ENCODE results near the gene ANAPC5.
"Not testable (repeated sequence)": the region's sequence is repeated elsewhere in the genome, so short reads cannot be mapped to it uniquely, and the experiment has no call there.

The ANAPC5 gene

DNA sequence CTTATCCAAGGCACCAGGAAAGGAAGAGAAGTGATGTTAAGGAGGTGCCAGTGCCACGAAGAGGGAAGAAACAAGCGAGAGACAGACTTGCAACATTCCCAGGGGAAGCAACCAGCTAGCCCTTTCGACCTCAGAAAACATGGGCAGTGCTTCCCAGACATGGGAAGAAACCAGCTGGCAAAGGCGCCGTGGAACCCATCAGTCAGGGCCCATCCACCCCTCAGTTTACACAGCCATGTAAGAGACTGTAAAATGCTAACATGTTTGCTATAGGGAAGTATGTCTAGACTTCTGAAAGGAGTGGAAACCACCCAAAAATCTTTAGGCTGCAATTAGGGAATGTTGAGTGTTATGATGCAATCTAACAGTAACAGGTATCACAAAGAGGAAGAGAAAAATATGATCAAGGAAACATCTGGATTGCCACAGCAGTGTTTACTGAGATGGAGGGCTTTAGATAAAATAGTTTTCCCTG lies 26.3 kb downstream of the ANAPC5 start:
- H3K4me3 ChIP-seq (ENCODE audit: low read depth, low read length) = no peak overlapping the region
- DNase-seq (ENCODE audit: low read depth) = no peak

DNA sequence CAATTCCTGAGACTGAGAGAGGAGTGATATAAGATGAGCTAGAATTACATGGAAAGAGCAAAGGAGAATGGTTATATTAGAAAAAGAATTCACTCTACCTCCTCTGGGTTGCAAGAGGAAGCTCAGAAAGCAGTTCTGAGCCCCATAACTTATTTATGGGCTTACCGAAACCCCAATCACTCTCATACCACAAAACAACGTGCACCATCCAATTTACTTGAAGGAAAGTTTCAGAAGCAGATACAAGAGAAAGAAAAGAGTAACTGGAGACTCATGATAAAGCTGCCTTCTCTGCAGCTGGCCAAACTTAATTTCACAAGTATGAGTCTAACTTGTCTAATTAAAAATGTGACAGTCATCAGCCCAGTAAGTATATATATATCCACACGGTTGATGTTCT lies 28.3 kb downstream of the ANAPC5 start:
- no peak for DNase-seq (ENCODE audit: low read depth)
- no peak overlapping the region for H3K4me3 ChIP-seq (ENCODE audit: low read depth, low read length)

DNA sequence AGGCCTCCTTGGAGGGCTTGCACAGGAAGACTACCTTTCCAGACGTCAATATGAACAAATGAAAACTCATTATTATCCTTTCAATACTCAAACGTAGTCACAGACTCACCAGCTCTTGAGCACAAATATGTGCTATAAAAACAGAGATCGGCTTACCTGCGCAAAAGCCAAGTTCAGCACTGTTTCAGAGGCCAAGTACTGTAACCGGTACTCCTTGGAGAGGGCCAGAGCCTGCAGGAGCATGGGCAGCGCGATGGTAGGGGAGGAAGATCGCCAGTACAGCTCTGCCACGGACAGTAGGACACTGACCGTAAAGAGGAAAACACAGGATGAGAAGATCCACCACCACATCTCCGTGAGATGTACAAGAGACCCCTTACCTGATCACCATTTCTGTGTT lies 34.1 kb downstream of the ANAPC5 start:
- DNase-seq (ENCODE audit: low read depth) = no peak
- H3K4me3 ChIP-seq (ENCODE audit: low read depth, low read length) = no peak overlapping the region

DNA sequence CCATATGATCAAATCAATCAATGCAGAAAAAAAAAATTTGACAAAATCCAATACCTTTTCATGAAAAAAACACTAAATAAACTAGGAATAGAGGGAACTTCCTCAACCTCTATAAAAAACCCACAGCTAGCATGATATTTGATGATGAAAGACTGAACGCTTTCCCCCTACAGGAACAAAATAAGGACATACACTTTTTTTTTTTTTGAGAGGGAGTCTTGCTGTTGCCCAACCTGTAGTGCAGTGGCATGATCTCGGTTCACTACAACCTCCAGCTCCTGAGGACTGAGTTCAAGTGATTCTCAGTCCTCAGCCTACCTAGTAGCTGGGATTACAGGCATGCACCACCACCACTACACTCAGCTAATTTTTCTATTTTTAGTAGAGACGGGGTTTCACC lies 37.8 kb downstream of the ANAPC5 start:
- H3K4me3 ChIP-seq (ENCODE audit: low read depth, low read length) = no peak overlapping the region
- DNase-seq (ENCODE audit: low read depth) = no peak

DNA sequence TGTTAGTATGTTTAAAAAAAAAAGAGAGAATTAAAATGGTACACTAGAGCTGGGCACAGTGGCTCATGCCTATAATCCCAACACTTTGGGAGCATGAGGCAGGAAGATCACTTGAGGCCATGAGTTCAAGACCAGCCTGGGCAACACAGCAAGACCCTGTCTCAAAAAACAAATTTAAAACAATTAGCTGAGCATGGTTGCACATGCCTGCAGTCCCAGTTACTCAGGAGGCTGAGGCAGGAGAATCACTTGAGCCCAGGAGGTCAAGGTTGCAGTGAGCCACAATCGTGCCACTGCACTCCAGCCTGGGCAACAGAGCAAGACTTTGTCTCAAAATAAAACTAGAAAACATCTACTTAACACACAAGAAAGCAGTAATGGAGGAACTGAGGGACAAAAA lies 42.0 kb downstream of the ANAPC5 start:
- not testable (repeated sequence) for H3K4me3 ChIP-seq (ENCODE audit: low read depth, low read length); DNase-seq (ENCODE audit: low read depth)

DNA sequence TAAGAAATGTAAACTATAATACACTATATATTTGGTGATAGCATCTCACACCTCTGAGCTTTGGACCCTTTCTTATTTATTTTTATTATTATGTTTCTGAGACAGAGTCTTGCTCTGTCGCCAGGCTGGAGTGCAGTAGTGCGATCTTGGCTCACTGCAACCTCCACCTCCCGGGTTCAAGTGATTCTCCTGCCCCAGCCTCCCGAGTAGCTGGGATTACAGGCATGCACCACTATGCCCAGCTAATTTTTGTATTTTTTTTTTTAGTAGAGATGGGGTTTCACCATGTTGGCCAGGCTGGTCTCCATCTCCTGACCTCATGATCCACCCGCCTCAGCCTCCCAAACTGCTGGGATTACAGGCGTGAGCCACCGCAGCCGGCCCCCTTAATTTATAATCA lies 44.8 kb downstream of the ANAPC5 start:
- not testable (repeated sequence) for DNase-seq (ENCODE audit: low read depth); H3K4me3 ChIP-seq (ENCODE audit: low read depth, low read length)

DNA sequence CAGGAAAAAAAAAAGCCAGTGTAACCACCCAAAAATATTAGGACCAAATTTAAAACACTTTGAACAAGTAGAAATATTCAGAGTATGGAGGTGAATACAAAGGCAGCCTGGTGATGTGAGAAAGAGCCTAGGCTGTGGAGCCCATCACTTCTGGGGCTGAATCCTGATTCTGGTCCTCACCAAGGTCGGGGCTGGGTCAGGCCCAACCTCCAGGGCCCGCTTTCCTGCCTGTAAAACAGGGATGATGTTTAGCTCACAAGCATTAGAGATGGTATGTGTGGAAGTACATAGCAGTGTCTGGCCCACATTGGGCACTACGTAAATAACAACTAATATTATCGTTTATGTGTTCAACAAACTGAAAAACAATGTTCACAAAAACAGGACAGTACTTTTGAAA lies 47.9 kb downstream of the ANAPC5 start:
- no peak for DNase-seq (ENCODE audit: low read depth)
- H3K4me3 ChIP-seq (ENCODE audit: low read depth, low read length) = no peak overlapping the region

DNA sequence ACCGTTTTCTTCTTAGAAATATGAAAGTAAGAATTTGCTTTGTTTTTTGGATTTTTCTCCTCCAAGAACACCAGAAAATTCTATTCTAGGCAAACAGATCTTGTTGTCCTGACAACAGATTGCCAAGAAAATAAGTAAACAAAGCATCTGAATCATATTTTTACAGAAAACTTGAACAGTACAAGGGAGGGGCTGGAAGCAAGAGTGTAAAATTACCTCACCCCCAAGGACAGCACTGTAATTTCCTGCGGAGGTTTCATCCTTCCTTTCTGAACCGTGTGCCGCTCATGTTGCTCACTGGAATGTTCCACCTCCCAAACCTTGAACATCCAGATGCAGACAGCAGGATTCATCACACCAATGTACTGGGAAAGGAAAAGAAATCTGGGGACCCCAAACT lies 50.3 kb downstream of the ANAPC5 start:
- no peak for DNase-seq (ENCODE audit: low read depth)
- no peak overlapping the region for H3K4me3 ChIP-seq (ENCODE audit: low read depth, low read length)

DNA sequence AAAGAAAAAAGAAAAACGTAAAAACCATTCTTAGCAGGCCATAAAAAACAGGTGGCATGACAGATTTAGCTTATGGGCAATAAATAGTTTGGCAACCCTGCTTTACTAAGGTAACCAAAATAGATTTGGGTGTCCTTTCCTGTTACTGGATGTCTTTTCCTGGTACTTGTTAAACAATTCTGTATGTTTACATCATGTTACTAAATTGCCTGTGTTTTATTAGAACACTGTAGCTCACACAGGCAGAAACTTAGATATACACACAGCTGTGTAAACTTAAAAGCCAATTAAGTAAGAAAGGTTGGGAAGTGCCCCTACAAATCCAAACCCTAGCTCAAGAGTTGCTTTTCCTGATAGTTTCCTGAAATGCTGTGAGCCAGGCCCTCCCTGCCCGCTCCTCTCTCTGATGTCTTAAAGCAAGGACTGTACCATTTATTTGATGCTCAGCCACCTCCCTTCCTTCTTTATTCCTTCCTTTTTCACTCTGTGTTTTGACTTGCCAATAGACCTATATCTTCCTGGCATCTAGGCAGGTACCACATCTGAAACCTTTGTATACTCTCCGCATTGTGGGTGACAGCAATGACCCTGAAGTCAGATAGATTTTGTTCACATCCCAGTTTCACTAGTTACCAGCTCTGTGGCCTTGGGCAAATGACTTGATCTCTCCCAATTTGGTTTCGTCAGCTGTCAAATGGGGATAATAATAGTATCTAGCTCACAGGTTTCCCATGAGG lies 52.0 kb downstream of the ANAPC5 start:
- H3K4me3 ChIP-seq (ENCODE audit: low read depth, low read length) = no peak overlapping the region
- no peak for DNase-seq (ENCODE audit: low read depth)

DNA sequence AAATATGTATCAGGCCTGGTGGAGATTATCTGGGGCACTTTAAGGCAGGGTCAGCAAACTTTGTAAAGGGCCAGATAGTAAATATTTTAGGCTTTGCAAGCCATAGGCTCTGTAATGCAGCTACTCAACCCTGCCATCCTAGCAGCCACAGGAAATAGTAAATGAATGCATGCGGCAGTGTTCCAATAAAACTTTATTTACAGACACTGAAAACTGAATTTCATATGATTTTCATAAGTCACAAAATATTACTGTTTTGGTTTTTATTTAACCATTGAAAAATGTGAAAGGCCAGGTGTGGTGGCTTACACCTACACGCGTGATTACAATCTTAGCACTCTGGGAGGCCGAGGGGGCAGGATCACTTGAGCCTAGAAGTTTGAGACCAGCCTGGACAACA lies 52.5 kb downstream of the ANAPC5 start:
- DNase-seq (ENCODE audit: low read depth) = no peak

DNA sequence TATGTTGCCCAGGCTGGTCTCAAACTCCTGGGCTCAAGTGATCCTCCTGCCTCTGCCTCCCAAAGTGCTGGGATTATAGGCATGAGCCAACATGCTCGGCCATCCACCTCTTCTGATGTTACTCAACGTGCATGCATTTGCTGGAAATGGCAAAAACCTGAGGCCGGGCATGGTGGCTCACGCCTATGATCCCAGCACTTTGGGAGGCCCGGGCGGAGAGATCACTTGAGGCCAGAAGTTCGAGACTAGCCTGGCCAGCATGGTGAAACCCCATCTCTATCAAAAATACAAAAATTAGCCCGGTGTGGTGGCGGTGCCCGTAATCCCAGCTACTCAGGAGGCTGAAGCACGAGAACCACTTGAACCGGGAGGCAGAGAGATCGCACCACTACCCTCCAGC lies 53.8 kb downstream of the ANAPC5 start:
- not testable (repeated sequence) for H3K4me3 ChIP-seq (ENCODE audit: low read depth, low read length); DNase-seq (ENCODE audit: low read depth)

More for the DNA sequence above, 52.5 kb downstream of the ANAPC5 start:
- no peak overlapping the region for H3K4me3 ChIP-seq (ENCODE audit: low read depth, low read length)

DNA sequence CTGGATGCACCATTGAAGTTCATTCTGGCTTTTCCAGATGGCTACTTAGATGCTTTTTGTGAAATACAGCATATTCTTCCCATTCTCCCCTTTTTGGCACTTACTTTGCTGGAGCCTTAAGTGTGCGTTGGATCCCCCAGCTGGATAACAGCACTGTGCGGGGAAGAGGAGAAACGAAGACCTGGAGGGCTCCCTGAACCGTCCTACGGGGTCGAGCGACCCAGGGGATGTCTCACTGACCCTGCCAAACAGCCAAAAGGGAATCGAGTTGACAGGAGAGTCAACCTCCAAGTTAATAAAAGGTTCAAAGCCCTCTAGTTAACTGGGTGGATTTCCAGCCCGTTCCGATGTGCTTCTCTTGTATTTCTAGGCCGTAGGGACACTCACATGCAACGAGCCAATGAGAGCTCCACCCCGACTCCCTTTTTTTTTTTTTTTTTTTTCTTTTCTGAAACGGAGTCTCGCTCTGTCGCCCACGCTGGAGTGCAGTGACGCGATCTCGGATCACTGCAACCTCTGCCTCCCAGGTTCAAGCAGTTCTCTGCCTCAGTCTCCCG lies 54.7 kb downstream of the ANAPC5 start:
- peak overlapping the region; percentile 76 for H3K4me3 ChIP-seq (ENCODE audit: low read depth, low read length)
- no peak for DNase-seq (ENCODE audit: low read depth)

DNA sequence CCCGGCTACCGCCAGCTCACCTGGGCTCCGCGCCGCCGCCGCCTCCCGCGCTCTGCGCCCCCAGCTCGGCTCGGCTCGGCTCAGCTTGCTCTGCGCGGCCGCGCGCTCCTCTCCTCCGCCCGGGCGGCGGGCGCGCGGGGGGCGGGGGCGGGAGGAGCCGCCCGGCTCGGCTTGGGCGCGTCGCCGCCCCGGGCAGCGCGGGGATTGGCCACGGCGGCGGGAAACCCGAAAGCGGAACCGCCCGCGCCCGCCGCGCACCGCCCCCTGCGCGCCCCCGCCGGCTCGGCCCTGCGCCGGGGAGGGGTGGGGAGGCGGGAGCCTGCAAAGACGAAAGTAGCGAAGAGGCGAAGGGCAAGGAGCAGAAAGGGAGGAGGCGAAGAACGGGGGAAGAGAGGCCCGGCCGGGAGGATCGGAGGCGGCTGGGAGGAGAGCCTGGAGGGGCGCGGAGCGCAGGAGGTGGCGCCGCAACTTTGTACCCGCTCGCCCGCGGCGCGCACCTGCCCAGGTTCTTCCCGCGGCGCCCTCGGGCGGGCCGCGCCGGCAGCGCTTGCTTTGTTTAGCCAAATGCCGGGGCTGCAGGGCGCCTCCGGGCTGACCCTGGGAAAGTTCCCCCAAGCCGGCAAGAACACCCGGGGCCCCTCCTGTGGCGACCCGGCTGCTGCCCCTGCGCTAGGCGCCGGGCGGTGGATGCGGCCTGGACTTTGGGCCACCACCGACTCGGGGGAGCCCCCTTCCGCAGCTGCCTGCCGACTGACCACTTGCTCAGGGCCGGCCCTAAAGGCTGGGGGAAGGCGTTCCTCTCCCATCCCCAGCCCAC lies 55.4 kb downstream of the ANAPC5 start, which contains the start of gene CAMKK2:
CAMKK2 (minus strand) TSS at position 92 of the 817 bp plus-strand sequence. CDS start 22,183 bp downstream, outside the sequence.
- peak within 1 kb of the TSS; percentile 95 for H3K4me3 ChIP-seq (ENCODE audit: low read depth, low read length)
- DNase-seq (ENCODE audit: low read depth) = peak; percentile 35

DNA sequence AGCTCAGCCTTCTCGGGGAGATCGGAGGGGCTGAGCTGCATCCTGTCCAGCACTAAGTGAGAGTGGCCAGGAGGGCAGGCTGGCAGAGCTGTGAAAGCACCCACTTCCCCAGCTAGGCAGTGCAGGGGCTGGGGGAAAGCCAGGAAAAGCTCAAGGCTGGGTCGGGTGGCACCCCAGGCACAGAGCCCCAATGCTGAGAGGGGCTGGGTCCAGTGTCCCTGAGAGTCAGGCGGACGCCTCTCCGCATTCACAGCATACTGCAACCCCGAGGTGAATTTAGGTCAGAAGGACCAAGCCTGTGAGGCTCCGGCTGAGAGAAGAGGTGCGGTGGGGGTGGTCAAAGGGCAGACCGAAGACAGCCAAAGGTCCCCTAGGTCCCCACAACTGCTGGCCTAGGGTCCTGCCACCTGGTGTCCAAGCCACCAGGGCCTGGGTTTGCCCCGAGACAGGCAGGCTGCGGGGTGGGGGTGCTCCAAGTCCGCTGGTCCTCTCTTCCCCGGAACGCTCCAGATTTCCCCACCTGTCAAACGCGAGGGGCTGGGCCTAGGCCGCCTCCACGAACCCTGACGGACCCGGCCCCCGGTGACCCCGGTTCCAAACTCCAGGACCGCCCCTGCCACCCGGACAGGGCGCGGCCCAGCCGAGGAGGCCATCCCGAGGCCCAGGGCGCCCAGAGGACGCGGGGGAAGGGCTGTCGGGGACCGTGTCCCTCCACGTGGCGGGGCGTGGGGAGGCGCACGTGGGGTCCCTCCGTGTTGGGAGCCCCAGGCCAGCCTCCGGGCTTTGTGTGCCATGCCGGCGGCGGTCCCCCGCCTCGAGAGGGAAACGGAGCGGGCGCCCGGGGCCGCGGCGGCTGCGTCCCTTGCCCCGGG lies 56.2 kb downstream of the ANAPC5 start:
- DNase-seq (ENCODE audit: low read depth) = no peak
- peak overlapping the region; percentile 95 for H3K4me3 ChIP-seq (ENCODE audit: low read depth, low read length)

DNA sequence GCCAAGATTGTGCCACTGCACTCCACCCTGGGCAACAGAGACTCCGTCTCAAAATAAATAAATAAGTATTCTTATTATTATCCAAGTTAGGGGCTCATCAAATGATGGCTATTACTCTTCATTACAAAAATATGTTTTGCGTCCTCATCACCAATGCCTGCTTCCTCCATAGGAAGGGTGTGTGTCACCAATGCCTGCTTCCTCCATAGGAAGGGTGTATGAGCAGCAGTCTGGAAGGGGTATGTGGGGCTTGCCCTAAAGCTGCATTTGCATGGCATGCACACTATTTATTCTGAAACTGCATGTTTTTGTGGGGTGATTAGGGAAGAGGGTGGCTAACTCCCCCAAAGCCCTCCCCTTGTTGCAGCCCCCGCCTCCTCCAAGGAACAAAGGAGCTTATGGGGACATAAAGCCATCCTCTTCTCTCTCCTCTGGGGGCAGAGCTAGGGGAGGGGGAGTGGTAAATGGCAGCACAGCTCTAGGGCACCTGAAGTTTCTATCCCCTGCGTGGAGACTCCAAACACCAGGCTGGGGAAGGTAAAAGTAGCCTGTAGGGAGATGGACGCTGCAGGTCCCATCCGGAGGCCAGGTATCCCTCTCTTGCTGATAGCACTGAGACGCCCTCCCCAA lies 57.0 kb downstream of the ANAPC5 start:
- H3K4me3 ChIP-seq (ENCODE audit: low read depth, low read length) = peak overlapping the region; percentile 95
- DNase-seq (ENCODE audit: low read depth) = no peak

DNA sequence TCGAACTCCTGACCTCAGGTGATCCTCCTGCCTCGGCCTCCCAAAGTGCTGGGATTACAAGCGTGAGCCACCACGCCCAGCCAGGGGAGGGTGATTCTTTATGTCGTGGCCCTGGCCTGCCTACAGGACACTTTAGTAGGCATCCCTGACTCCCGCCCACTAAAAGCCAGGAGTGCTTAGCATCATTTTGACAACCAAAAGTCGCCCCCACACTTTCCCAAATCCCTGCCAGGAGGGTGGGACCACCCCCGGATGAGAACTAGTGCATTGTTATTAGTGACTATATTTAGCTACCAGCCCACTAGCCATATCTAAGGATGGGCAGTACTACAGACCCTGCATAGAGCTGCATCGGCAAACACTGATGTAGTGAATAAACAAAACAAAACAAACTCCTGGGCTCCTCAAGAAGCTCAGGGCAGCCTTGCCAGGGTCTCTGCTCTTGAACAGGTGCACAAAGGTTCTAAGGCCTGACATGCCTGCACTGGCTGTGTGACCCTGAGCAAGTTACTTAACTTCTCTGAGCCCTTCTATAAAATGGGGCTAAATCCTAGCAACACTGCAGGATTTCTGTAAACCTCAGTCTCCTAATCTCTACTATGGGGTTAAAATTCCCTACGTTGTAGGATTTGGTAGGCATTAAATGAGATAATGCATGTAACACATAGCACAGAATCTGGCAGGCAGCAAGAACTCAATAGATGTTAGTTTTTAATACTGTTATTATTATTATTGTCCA lies 57.9 kb downstream of the ANAPC5 start:
- DNase-seq (ENCODE audit: low read depth) = no peak

DNA sequence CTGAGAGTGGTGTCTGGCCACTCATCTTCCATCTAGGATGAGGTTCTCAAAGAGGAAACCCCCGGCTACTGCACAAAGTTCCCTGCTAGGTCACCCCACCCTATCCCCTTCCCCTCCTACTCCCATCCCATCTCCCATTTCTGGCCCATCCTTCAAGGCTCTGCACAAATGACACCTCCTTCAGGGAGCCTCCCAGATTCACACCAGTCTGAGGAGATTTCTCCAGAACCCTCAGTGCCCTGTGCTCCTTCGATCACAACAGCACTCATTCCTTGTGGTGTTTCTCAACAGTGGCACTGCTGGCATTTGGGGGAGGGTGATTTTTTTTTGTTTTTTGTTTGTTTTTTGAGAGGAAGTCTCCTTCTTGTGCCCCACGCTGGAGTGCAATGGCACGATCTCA lies 58.6 kb downstream of the ANAPC5 start:
- H3K4me3 ChIP-seq (ENCODE audit: low read depth, low read length) = no peak overlapping the region
- no peak for DNase-seq (ENCODE audit: low read depth)

More for the DNA sequence above, 57.9 kb downstream of the ANAPC5 start:
- no peak overlapping the region for H3K4me3 ChIP-seq (ENCODE audit: low read depth, low read length)

DNA sequence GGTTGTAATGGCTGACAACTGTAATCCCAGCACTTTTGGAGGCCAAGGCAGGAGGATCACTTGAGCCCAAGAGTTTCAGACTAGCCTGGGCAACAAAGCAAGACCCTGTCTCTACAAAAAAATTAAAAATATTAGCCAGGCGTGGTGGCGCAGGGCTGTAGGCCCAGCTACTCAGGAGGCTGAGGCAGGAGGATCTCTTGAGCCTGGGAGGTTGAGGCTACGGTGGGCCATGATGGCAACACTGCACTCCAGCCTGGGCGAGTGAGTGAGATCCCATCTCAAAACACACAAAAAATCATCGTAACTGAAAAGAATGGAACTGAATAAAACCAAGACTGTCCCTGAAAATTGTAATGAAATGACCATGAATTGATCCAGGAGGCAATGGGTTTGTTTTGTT lies 61.8 kb downstream of the ANAPC5 start:
- no peak for DNase-seq (ENCODE audit: low read depth)
- no peak overlapping the region for H3K4me3 ChIP-seq (ENCODE audit: low read depth, low read length)
